T-helper 2 cell (primary cell): ENCODE measurements around the gene ZBTB24.

Experiments
- DNase-seq, 5 experiments: peaks; one replicate each; pipeline versions ENCODE4 v3.0.0 to v3.0.0-alpha.2; 2012 to 2022
- total RNA-seq, 2 donors: gene quantifications; one replicate each; lab custom pipeline; 2026; lab: John Stamatoyannopoulos, UW

ZBTB24 gene
- 38.7 to 62.4 reads per million in 2 donors for total RNA-seq

GRCh38 chr6:109482905-109483734, at the start of gene ZBTB24:
Gene ZBTB24 (minus strand): TSS chr6:109483219. CDS start chr6:109482026, 1,193 bp downstream.
- DNase-seq: peak; percentile 84 to 97 (median 87)

- DNase-seq: no peak
Measured at GRCh38 chr6:109531446-109531845, 48.4 kb upstream of the ZBTB24 start.

GRCh38 chr6:109527989-109528388, 45.0 kb upstream of the ZBTB24 start:
- DNase-seq: no peak

GRCh38 chr6:109526905-109527628, 44.0 kb upstream of the ZBTB24 start:
- peak in 3 of 5 experiments; percentile 6 to 82 (median 7) for DNase-seq

- DNase-seq: no peak
Measured at GRCh38 chr6:109524129-109524528, 41.1 kb upstream of the ZBTB24 start.

- DNase-seq: no peak
Measured at GRCh38 chr6:109523478-109523877, 40.5 kb upstream of the ZBTB24 start.

- DNase-seq: no peak
Measured at GRCh38 chr6:109521080-109521479, 38.1 kb upstream of the ZBTB24 start.

- peak in 1 of 5 experiments; percentile 74 for DNase-seq
Measured at GRCh38 chr6:109519647-109520046, 36.6 kb upstream of the ZBTB24 start.

GRCh38 chr6:109516929-109517328, 33.9 kb upstream of the ZBTB24 start:
- DNase-seq: peak in 1 of 5 experiments; percentile 35

GRCh38 chr6:109515781-109516409, 32.9 kb upstream of the ZBTB24 start:
- DNase-seq: peak in 1 of 5 experiments; percentile 74

GRCh38 chr6:109514946-109515345, 31.9 kb upstream of the ZBTB24 start:
- DNase-seq: peak in 1 of 5 experiments; percentile 68

GRCh38 chr6:109513571-109514071, 30.6 kb upstream of the ZBTB24 start:
- DNase-seq: peak in 1 of 5 experiments; percentile 88

GRCh38 chr6:109512271-109512817, 29.3 kb upstream of the ZBTB24 start:
- no peak for DNase-seq

- DNase-seq: no peak
Measured at GRCh38 chr6:109511832-109512231, 28.8 kb upstream of the ZBTB24 start.

GRCh38 chr6:109510358-109510757, 27.3 kb upstream of the ZBTB24 start:
- DNase-seq: peak in 1 of 5 experiments; percentile 43

GRCh38 chr6:109508166-109508860, 25.3 kb upstream of the ZBTB24 start:
- no peak for DNase-seq

GRCh38 chr6:109507490-109508072, 24.6 kb upstream of the ZBTB24 start:
- no peak for DNase-seq

GRCh38 chr6:109506841-109507240, 23.8 kb upstream of the ZBTB24 start:
- DNase-seq: no peak

- no peak for DNase-seq
Measured at GRCh38 chr6:109506314-109506713, 23.3 kb upstream of the ZBTB24 start.

GRCh38 chr6:109503327-109504224, 20.6 kb upstream of the ZBTB24 start:
- no peak for DNase-seq
